LNCAP (cell line): Measurements from ENCODE around the gene PRG2.

Source experiments
- TF ChIP-seq, protein P1 (sequence below): fragments of 450-650 bp; IDR thresholded peaks from 2 replicates; pipeline ENCODE4 v1.5.1; 2017; ENCODE audit warnings: mild to moderate bottlenecking

PRG2 gene

DNA sequence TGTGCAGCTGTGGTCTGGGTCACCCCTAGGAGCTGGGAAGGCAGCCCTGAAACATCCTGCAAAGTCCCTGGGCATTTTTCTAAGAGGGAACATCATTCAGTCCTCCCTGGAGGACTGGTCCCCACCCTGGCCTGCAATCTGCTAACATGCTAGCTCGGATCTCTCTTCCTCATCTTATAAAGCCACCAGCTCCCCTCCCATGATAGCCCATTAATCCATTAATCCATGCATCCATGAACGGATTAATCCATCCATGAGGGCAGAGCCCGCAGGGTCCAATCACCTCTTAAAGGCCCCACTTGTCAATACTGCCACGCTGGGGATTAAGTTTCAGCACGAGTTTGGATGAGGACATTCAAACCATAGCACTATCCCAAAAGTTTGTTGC, 21.6 kb downstream of the PRG2 start:
- TF ChIP-seq, protein P1, sequence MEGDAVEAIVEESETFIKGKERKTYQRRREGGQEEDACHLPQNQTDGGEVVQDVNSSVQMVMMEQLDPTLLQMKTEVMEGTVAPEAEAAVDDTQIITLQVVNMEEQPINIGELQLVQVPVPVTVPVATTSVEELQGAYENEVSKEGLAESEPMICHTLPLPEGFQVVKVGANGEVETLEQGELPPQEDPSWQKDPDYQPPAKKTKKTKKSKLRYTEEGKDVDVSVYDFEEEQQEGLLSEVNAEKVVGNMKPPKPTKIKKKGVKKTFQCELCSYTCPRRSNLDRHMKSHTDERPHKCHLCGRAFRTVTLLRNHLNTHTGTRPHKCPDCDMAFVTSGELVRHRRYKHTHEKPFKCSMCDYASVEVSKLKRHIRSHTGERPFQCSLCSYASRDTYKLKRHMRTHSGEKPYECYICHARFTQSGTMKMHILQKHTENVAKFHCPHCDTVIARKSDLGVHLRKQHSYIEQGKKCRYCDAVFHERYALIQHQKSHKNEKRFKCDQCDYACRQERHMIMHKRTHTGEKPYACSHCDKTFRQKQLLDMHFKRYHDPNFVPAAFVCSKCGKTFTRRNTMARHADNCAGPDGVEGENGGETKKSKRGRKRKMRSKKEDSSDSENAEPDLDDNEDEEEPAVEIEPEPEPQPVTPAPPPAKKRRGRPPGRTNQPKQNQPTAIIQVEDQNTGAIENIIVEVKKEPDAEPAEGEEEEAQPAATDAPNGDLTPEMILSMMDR = no peak

DNA sequence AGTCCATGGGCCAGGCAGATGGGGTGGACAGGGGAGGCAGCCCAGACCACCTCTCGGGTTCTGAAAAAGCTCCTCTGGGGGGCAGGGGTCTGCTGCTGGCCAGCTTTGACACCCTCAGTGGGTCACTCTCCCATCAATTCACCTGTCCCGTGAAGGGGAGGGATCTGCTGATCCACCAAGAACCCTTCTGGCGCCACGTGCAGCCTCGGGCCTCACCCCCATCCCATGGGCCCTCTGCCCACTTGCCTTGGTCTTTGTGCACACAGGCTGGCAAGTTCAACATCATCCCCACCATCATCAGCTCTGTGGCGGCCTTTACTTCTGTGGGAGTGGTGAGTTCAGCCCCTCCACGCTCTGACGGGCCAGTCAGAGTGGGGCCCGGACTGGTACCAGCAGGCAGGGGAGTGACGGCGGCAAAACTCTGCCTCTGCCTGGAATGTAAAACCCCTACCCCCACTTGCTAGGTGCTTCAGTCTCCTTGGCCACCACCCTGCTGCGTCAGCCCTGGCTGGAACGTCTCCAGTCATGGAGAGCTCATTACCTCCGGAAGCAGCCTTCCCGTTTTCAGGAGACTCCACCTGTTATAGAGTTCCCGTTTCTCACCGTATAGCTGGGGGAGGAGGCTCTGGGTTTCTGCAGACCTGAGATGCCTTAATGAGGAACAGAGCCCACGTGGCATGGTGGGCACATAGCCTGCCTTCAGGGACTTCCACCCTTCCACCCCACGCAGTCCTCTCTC, 22.2 kb downstream of the PRG2 start:
- TF ChIP-seq, protein P1 = no peak

- TF ChIP-seq, protein P1 = no peak
Measured at GRCh38 chr11:57364851-57365660, 25.4 kb downstream of the PRG2 start.

- TF ChIP-seq, protein P1 = no peak
Measured at GRCh38 chr11:57363131-57364080, 27.0 kb downstream of the PRG2 start.

DNA sequence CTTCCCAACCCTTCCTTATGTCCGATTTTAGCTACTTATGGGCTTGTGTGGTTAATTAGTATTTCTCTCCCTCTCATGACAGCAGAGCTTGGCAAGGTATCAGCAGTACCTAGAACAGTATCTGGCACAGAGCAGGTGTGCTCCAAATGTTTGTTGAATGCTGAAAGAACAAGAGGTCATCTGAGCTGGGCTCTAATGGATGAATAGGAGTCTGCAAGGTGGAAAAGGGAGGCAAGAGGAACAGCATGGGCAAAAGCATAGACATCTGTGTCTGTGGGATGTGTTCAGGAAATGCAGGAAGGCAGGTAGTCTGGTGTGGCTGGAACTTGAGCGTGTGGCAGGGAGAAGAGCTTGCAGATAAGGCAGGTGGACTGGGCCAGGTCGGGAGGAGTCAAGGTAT, 28.5 kb downstream of the PRG2 start:
- TF ChIP-seq, protein P1 = no peak

- TF ChIP-seq, protein P1 = no peak
Measured at GRCh38 chr11:57360991-57361390, 29.5 kb downstream of the PRG2 start.
